A549 (cell line): ENCODE measurements around the gene OR1B1.
"Not testable (repeated sequence)": the region's sequence is repeated elsewhere in the genome, so short reads cannot be mapped to it uniquely, and the experiment has no call there.

Experiments
- CTCF ChIP-seq: fragments of >200 bp; sonication (Bioruptor Twin); formaldehyde crosslinking; IDR thresholded peaks from 3 replicates; pipeline ENCODE4 v1.5.1; 2016
- FOSL2 ChIP-seq, 2 experiments: fragments of 450-650 bp in 1 of 2; fragments of >200 bp in 1 of 2; sonication (Bioruptor Twin) in 1 of 2; formaldehyde crosslinking; IDR thresholded peaks; 2 replicates each; pipeline versions ENCODE4 v1.5.0 to v1.6.1; 2016 to 2020; ENCODE audit warnings: mild to moderate bottlenecking in 1 of 2, moderate library complexity in 1 of 2
- MAFK ChIP-seq: fragments of 450-650 bp; IDR thresholded peaks from 2 replicates; pipeline ENCODE4 v1.6.1; 2014; ENCODE audit not compliant: partially characterized antibody
- MYC ChIP-seq: IDR thresholded peaks from 2 replicates; pipeline ENCODE4 v1.6.1; 2012; ENCODE audit warnings: mild to moderate bottlenecking, inconsistent platforms, low read length, improper control_type of control experiment, borderline replicate concordance
- USF2 ChIP-seq: fragments of 450-650 bp; IDR thresholded peaks from 2 replicates; pipeline ENCODE4 v1.6.1; 2014; ENCODE audit warnings: antibody characterized with exemption

- not testable (repeated sequence) for TF ChIP-seq USF2; MYC; FOSL2 (IDR thresholded peaks at IDR 0.05); FOSL2 (CRISPR knock-in tag; IDR thresholded peaks at IDR 0.05); CTCF; MAFK
Observed at GRCh38 chr9:122583284-122583683, 74.1 kb downstream of the OR1B1 start, which contains the start of gene OR1L8.
